Measurements from ENCODE around the gene PEAK1. TPM values are rescaled to one million over a fixed set of nuclear protein-coding genes. Genes with fewer than 3 reads are reported as not detected.
A peak's percentile ranks its signal among the peaks of the same experiment; 100 is the strongest.

PEAK1 gene
- total and polyA plus RNA-seq, 9 of the 15 experiments (the other 6 are each of a cell fraction or from before 2014, with no cell fraction given): 0.99 to 22.4 (median 10.8) TPM

DNA sequence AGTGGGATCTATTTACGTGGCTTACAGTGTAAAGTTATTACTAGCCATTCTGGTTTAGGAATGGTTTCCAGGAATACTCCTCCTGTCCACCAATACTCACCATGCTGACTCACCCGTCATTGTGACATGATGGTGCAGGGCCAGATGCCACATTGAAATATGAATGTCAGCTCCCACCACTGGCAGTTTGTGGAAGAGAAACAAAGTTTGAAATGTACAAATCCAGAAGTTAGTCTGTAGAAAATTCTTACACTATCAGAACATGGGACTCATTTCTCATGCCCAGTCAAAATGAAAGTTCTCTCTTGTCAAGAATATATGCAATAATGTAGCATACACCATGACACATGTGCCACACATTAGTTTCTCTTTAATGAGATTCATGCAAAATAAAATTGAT is 334.6 kb downstream of the PEAK1 start (continued):
- TF ChIP-seq, protein P1, sequence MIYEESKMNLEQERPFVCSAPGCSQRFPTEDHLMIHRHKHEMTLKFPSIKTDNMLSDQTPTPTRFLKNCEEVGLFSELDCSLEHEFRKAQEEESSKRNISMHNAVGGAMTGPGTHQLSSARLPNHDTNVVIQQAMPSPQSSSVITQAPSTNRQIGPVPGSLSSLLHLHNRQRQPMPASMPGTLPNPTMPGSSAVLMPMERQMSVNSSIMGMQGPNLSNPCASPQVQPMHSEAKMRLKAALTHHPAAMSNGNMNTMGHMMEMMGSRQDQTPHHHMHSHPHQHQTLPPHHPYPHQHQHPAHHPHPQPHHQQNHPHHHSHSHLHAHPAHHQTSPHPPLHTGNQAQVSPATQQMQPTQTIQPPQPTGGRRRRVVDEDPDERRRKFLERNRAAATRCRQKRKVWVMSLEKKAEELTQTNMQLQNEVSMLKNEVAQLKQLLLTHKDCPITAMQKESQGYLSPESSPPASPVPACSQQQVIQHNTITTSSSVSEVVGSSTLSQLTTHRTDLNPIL (CRISPR knock-in tag; IDR thresholded peaks at IDR 0.05): no peak
- TF ChIP-seq EP300 (IDR thresholded peaks at IDR 0.05; ENCODE audit: low read length) (0 out of 2 replicates have a peak, but pooled peaks have one; percentile 16), NFYB (IDR thresholded peaks at IDR 0.05; ENCODE audit: extremely low read depth, insufficient read length) (no peak), CHD2 (IDR thresholded peaks at IDR 0.05; ENCODE audit: low read depth, low read length) (no peak), NCOR1 (IDR thresholded peaks at IDR 0.05) (no peak), ZFPM2 (CRISPR knock-in tag; IDR thresholded peaks at IDR 0.05) (no peak), BMI1 (IDR thresholded peaks at IDR 0.05; ENCODE audit: low read length) (no peak), ZBED1 (IDR thresholded peaks at IDR 0.05) (no peak), SMARCA4 (IDR thresholded peaks at IDR 0.05) (0 out of 2 replicates have a peak, but pooled peaks have one; percentile 35), CTBP1 (IDR thresholded peaks at IDR 0.05; ENCODE audit: borderline replicate concordance) (no peak), SRF (CRISPR knock-in tag; IDR thresholded peaks at IDR 0.05) (no peak), HLTF (IDR thresholded peaks at IDR 0.05) (no peak), ZNF121 (CRISPR knock-in tag; conservative IDR thresholded peaks at IDR 0.05) (no peak)
- TF ChIP-seq, protein P2, sequence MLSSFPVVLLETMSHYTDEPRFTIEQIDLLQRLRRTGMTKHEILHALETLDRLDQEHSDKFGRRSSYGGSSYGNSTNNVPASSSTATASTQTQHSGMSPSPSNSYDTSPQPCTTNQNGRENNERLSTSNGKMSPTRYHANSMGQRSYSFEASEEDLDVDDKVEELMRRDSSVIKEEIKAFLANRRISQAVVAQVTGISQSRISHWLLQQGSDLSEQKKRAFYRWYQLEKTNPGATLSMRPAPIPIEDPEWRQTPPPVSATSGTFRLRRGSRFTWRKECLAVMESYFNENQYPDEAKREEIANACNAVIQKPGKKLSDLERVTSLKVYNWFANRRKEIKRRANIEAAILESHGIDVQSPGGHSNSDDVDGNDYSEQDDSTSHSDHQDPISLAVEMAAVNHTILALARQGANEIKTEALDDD (IDR thresholded peaks at IDR 0.05): no peak
- TF ChIP-seq, protein P3, sequence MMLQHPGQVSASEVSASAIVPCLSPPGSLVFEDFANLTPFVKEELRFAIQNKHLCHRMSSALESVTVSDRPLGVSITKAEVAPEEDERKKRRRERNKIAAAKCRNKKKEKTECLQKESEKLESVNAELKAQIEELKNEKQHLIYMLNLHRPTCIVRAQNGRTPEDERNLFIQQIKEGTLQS (IDR thresholded peaks at IDR 0.05): peak; percentile 78
- TF ChIP-seq, protein P3 (CRISPR knock-in tag; conservative IDR thresholded peaks at IDR 0.05): no peak
- TF ChIP-seq, protein P4, sequence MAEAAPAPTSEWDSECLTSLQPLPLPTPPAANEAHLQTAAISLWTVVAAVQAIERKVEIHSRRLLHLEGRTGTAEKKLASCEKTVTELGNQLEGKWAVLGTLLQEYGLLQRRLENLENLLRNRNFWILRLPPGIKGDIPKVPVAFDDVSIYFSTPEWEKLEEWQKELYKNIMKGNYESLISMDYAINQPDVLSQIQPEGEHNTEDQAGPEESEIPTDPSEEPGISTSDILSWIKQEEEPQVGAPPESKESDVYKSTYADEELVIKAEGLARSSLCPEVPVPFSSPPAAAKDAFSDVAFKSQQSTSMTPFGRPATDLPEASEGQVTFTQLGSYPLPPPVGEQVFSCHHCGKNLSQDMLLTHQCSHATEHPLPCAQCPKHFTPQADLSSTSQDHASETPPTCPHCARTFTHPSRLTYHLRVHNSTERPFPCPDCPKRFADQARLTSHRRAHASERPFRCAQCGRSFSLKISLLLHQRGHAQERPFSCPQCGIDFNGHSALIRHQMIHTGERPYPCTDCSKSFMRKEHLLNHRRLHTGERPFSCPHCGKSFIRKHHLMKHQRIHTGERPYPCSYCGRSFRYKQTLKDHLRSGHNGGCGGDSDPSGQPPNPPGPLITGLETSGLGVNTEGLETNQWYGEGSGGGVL (CRISPR knock-in tag; IDR thresholded peaks at IDR 0.05): no peak
- TF ChIP-seq, protein P5, sequence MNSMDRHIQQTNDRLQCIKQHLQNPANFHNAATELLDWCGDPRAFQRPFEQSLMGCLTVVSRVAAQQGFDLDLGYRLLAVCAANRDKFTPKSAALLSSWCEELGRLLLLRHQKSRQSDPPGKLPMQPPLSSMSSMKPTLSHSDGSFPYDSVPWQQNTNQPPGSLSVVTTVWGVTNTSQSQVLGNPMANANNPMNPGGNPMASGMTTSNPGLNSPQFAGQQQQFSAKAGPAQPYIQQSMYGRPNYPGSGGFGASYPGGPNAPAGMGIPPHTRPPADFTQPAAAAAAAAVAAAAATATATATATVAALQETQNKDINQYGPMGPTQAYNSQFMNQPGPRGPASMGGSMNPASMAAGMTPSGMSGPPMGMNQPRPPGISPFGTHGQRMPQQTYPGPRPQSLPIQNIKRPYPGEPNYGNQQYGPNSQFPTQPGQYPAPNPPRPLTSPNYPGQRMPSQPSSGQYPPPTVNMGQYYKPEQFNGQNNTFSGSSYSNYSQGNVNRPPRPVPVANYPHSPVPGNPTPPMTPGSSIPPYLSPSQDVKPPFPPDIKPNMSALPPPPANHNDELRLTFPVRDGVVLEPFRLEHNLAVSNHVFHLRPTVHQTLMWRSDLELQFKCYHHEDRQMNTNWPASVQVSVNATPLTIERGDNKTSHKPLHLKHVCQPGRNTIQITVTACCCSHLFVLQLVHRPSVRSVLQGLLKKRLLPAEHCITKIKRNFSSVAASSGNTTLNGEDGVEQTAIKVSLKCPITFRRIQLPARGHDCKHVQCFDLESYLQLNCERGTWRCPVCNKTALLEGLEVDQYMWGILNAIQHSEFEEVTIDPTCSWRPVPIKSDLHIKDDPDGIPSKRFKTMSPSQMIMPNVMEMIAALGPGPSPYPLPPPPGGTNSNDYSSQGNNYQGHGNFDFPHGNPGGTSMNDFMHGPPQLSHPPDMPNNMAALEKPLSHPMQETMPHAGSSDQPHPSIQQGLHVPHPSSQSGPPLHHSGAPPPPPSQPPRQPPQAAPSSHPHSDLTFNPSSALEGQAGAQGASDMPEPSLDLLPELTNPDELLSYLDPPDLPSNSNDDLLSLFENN (IDR thresholded peaks at IDR 0.05; ENCODE audit: low read depth in 2 of 2, low read length in 2 of 2): no peak
- TF ChIP-seq, protein P6, sequence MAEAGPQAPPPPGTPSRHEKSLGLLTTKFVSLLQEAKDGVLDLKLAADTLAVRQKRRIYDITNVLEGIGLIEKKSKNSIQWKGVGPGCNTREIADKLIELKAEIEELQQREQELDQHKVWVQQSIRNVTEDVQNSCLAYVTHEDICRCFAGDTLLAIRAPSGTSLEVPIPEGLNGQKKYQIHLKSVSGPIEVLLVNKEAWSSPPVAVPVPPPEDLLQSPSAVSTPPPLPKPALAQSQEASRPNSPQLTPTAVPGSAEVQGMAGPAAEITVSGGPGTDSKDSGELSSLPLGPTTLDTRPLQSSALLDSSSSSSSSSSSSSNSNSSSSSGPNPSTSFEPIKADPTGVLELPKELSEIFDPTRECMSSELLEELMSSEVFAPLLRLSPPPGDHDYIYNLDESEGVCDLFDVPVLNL (CRISPR knock-in tag; IDR thresholded peaks at IDR 0.05; ENCODE audit: low read depth): no peak

Data from K562 (cell line).